ENCODE results near the gene TTC28. TPM values are rescaled to one million over a fixed set of nuclear protein-coding genes. Genes with fewer than 3 reads are reported as not detected.
"Not testable (repeated sequence)": the region's sequence is repeated elsewhere in the genome, so short reads cannot be mapped to it uniquely, and the experiment has no call there.

The TTC28 gene
- total RNA-seq, 1 donor from 2014 or later = 23.2 TPM

DNA sequence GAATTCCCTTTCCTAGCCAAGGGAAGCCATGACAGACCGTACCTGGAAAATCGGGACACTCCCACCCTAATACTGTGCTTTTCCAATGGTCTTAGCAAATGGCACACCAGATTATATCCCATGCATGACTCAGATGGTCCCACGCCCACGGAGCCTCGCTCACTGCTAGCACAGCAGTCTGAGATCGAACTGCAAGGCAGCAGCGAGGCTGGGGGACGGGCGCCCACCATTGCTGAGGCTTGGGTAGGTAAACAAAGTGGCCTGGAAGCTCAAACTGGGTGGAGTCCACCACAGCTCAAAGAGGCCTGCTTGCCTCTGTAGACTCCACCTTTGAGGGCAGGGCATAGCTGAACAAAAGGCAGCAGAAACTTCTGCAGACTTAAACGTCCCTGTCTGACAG lies 150.5 kb downstream of the TTC28 start:
- not testable (repeated sequence) for H4K20me1 ChIP-seq (ENCODE audit: insufficient read depth, low read length); H3K36me3 ChIP-seq (ENCODE audit: insufficient read depth, low read length); H3K9me3 ChIP-seq (ENCODE audit: insufficient read depth, low read depth, low read length); H3K27me3 Mint-ChIP-seq (ENCODE audit: low read depth, unreplicated experiment); H3K4me3 Mint-ChIP-seq (ENCODE audit: unreplicated experiment); H3K27ac ChIP-seq (ENCODE audit: low read depth, low read length); H3K4me3 ChIP-seq (ENCODE audit: insufficient read depth, low read depth, low read length); H3K27ac Mint-ChIP-seq (ENCODE audit: unreplicated experiment); H3K36me3 Mint-ChIP-seq (ENCODE audit: low read depth, unreplicated experiment); FAIRE-seq; H3K27me3 ChIP-seq (ENCODE audit: insufficient read depth, low read length); H3K4me1 ChIP-seq (ENCODE audit: insufficient read depth, low read length); DNase-seq (ENCODE audit: low read depth); H2AFZ ChIP-seq (ENCODE audit: low read depth, low read length); H3K4me2 ChIP-seq (ENCODE audit: low read length); H3K4me1 Mint-ChIP-seq (ENCODE audit: low read depth, unreplicated experiment); H3K9ac ChIP-seq (ENCODE audit: low read length); H3K79me2 ChIP-seq (ENCODE audit: insufficient read depth, low read length)
- peaks cover 35% of the 10 kb centered on the region for H3K9me3 Mint-ChIP-seq (ENCODE audit: unreplicated experiment)

- Histone ChIP-seq H3K9ac (ENCODE audit: low read length) (no peak overlapping the region), H3K4me3 (ENCODE audit: insufficient read depth, low read depth, low read length) (no peak overlapping the region), H2AFZ (ENCODE audit: low read depth, low read length) (no peak overlapping the region), H3K4me1 (ENCODE audit: insufficient read depth, low read length) (no peaks in the 10 kb centered on the region), H3K9me3 (ENCODE audit: insufficient read depth, low read depth, low read length) (no peaks in the 10 kb centered on the region), H3K79me2 (ENCODE audit: insufficient read depth, low read length) (no peaks in the 10 kb centered on the region), H3K27ac (ENCODE audit: low read depth, low read length) (no peak overlapping the region), H3K27me3 (ENCODE audit: insufficient read depth, low read length) (no peaks in the 10 kb centered on the region), H3K36me3 (ENCODE audit: insufficient read depth, low read length) (no peaks in the 10 kb centered on the region), H3K4me2 (ENCODE audit: low read length) (no peak overlapping the region), H4K20me1 (ENCODE audit: insufficient read depth, low read length) (no peaks in the 10 kb centered on the region)
- Mint-ChIP-seq H3K9me3 (ENCODE audit: unreplicated experiment) (no peaks in the 10 kb centered on the region), H3K4me3 (ENCODE audit: unreplicated experiment) (no peak overlapping the region), H3K36me3 (ENCODE audit: low read depth, unreplicated experiment) (no peaks in the 10 kb centered on the region), H3K27me3 (ENCODE audit: low read depth, unreplicated experiment) (no peaks in the 10 kb centered on the region), H3K4me1 (ENCODE audit: low read depth, unreplicated experiment) (no peaks in the 10 kb centered on the region), H3K27ac (ENCODE audit: unreplicated experiment) (no peak overlapping the region)
- DNase-seq (ENCODE audit: low read depth) (no peak), FAIRE-seq (no peak)
- TF ChIP-seq EZH2 (IDR thresholded peaks at IDR 0.05; ENCODE audit: insufficient read depth, low read length) (no peak), CTCF (IDR thresholded peaks at IDR 0.05; ENCODE audit: insufficient read depth, low read depth, low read length) (no peak)
Observed at GRCh38 chr22:28521451-28521850, 158.2 kb downstream of the TTC28 start.

DNA sequence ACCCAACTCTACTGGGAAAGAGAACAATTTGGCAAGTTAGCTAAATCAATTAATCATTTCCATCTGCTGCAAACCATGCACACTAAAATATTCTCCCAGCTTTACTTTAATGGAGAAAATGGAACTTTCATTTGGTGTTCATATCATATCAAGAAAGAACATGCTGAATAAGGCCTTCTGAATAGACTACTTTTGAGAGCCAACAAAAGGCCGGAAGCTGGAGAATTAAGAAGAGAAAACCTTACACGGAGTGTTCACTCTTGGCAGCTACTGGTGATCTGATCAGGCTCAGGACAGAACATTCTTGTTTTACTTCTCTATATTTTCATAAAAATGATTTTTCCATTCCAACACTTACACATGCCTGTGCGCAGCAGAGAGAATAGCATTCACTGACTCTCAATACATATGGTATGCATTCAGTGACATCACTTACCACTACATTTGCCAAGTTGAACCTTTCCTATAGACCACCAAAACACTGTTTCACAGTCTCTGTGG lies 165.3 kb downstream of the TTC28 start:
- FAIRE-seq (no peak), DNase-seq (ENCODE audit: low read depth) (peak; percentile 10)
- H3K79me2 ChIP-seq (ENCODE audit: insufficient read depth, low read length) = no peaks in the 10 kb centered on the region
- no peak overlapping the region for H3K27ac ChIP-seq (ENCODE audit: low read depth, low read length)
- H3K36me3 Mint-ChIP-seq (ENCODE audit: low read depth, unreplicated experiment) = no peaks in the 10 kb centered on the region
- no peaks in the 10 kb centered on the region for H3K9me3 ChIP-seq (ENCODE audit: insufficient read depth, low read depth, low read length)
- no peaks in the 10 kb centered on the region for H3K4me1 Mint-ChIP-seq (ENCODE audit: low read depth, unreplicated experiment)
- TF ChIP-seq CTCF (IDR thresholded peaks at IDR 0.05; ENCODE audit: insufficient read depth, low read depth, low read length) (no peak), EZH2 (IDR thresholded peaks at IDR 0.05; ENCODE audit: insufficient read depth, low read length) (no peak)
- no peaks in the 10 kb centered on the region for H3K27me3 ChIP-seq (ENCODE audit: insufficient read depth, low read length)
- H3K9ac ChIP-seq (ENCODE audit: low read length) = no peak overlapping the region
- no peaks in the 10 kb centered on the region for H3K36me3 ChIP-seq (ENCODE audit: insufficient read depth, low read length)
- no peaks in the 10 kb centered on the region for H3K27me3 Mint-ChIP-seq (ENCODE audit: low read depth, unreplicated experiment)
- no peak overlapping the region for H3K4me3 ChIP-seq (ENCODE audit: insufficient read depth, low read depth, low read length)
- H3K9me3 Mint-ChIP-seq (ENCODE audit: unreplicated experiment) = peaks cover 17% of the 10 kb centered on the region
- H3K4me2 ChIP-seq (ENCODE audit: low read length) = no peak overlapping the region
- no peaks in the 10 kb centered on the region for H3K4me1 ChIP-seq (ENCODE audit: insufficient read depth, low read length)
- H4K20me1 ChIP-seq (ENCODE audit: insufficient read depth, low read length) = no peaks in the 10 kb centered on the region
- no peak overlapping the region for H3K4me3 Mint-ChIP-seq (ENCODE audit: unreplicated experiment)
- H2AFZ ChIP-seq (ENCODE audit: low read depth, low read length) = no peak overlapping the region
- no peak overlapping the region for H3K27ac Mint-ChIP-seq (ENCODE audit: unreplicated experiment)

GRCh38 chr22:28512387-28512786 lies 167.3 kb downstream of the TTC28 start:
- H3K4me2 ChIP-seq (ENCODE audit: low read length); H3K79me2 ChIP-seq (ENCODE audit: insufficient read depth, low read length); H3K4me1 ChIP-seq (ENCODE audit: insufficient read depth, low read length); FAIRE-seq; H4K20me1 ChIP-seq (ENCODE audit: insufficient read depth, low read length); DNase-seq (ENCODE audit: low read depth); H3K36me3 ChIP-seq (ENCODE audit: insufficient read depth, low read length); H3K4me1 Mint-ChIP-seq (ENCODE audit: low read depth, unreplicated experiment); H3K4me3 Mint-ChIP-seq (ENCODE audit: unreplicated experiment); H3K27ac ChIP-seq (ENCODE audit: low read depth, low read length); H2AFZ ChIP-seq (ENCODE audit: low read depth, low read length); H3K27me3 Mint-ChIP-seq (ENCODE audit: low read depth, unreplicated experiment); H3K36me3 Mint-ChIP-seq (ENCODE audit: low read depth, unreplicated experiment); H3K9ac ChIP-seq (ENCODE audit: low read length); H3K27ac Mint-ChIP-seq (ENCODE audit: unreplicated experiment); H3K27me3 ChIP-seq (ENCODE audit: insufficient read depth, low read length); H3K4me3 ChIP-seq (ENCODE audit: insufficient read depth, low read depth, low read length); H3K9me3 ChIP-seq (ENCODE audit: insufficient read depth, low read depth, low read length): not testable (repeated sequence)
- H3K9me3 Mint-ChIP-seq (ENCODE audit: unreplicated experiment) = peaks cover 18% of the 10 kb centered on the region
